Measurements from ENCODE around the gene ACSS3.
"Not testable (repeated sequence)": the region's sequence is repeated elsewhere in the genome, so short reads cannot be mapped to it uniquely, and the experiment has no call there.

Gene ACSS3

DNA sequence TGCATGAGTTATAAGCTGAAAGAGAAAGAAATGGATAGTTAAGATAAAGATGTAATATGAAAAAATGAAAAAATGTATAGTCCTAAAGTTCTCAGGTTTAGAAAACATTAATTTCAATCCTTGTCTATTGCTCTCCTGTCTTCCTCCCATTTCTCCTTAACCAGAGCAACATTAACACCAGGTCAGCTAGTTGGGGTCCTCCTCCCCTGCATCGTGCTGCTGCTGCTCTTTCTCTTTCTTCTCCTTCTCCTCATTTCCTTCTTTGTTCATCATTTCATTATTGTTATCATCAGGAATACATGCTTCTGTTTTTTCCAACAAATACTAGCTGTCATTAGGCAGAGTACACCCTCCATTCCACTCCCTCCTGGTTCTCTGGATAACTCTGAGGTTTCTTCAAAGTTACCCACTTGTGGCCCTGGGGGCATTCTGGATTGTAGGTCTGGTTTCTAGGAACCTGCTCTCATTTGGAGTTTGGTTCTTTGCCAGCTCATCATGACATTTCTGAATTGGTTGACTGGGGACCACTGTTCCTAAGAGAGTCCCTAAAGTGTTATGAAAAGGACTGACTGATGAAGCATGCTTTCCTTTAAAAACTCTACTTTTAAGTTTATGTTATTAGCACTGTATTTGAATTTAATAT lies 17.0 kb downstream of the ACSS3 start:
- no peak for DNase-seq (ENCODE audit: low spot score)

DNA sequence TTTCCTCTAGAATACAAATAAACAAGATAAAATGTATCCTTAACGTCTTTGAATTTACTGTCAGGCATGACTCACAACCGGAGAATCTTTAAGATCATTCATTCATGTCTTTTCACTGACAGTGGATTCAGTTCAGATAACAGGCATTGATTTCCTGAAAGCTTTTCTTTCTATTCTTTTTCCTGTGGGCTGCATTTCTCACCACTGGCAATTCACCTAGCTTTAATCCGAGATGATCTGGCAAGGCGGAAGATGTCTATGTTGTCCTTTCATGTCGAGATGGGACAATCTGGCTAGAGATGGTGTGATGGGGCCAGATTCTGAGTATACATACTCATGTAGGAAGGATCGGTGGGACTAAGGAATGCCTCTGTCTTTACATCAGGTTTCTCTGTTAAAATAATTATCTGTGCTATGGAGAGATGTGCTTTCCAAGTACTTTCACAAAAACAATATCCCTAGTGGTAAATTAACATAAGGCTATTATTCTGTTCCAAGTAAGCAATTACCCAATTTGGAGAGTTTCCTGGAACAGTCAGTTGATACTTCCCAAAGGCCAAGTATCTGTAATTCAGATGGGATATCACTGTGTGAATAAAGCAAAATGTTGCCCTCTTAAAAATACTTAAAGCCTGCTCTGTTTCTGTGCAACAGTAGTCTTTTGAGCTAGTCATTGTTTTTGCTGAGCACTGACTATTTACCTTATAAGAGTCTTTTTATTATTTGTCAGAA lies 17.8 kb downstream of the ACSS3 start:
- no peak for DNase-seq (ENCODE audit: low spot score)

DNA sequence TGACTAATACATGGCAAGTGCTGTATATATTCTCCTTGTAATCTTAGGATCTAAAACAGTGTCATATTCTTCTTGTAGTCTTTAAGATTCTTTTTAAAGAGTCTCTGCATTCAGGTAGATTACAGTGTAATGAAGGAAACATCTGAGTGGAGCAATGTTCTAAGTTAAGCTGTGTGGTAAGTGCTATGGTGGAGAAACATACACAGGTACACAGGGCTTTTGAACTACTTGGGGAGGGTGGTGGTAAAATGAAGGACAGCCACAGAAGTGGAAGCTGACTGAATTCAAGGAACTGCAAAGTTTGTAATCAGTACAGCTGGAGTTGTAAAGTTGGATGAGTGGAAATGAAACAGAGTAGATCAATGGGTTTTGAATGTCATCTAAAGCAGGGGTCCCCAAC lies 27.8 kb downstream of the ACSS3 start:
- DNase-seq (ENCODE audit: low spot score): no peak

DNA sequence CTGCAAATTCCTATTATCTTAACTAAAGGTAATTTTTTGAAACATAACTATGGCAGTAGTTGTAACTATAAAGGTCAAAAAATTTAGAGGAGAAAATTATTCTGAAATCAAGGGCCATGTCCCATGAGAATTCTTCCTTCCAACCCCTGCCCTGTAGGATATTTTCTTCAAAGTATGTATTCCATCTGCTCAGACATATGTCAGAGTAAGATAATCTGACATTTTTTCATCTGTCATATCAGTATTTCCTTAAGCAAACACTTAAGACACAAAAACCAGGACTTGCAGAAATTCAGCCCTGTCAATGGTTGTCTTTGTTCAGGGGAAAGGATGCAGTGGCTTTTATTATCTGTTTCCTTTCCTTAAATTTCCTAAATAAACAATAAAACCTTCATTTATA lies 36.3 kb downstream of the ACSS3 start:
- DNase-seq (ENCODE audit: low spot score): no peak

DNA sequence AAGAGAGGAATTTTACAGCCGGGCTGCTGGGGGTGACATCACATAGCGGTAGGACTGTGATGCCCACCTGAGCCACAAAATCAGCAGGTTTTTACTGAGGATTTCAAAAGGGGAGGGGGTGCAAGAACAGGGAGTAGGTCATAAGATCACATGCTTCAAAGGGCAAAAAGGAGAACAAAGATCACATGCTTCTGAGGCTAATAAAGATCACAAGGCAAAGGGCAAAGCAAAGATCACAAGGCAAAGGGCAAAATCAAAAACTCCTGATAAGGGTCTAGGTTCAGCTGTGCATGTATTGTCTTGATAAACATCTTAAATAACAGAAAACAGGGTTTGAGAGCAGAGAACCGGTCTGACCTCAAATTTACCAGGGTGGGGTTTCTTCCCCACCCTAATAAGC lies 41.2 kb downstream of the ACSS3 start:
- not testable (repeated sequence) for DNase-seq (ENCODE audit: low spot score)

DNA sequence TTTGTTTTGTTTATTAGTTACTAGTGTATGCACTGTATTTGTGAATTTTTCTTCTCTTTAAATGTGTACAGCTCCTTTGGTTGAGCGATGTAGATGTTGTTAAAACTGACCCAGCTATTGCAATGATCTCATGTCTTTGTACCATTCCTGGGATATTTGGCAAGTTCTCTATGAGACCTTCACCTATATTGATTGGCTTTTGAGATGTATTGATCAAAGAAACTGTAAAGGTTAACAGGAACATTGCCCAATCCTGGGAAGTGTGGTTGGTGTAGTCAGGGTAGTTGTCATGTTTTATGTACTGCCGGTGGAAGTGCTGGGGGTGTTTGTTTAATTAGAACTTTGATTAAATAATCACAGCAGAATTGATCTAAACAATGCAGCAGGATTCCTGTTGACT lies 43.1 kb downstream of the ACSS3 start:
- DNase-seq (ENCODE audit: low spot score): no peak

DNA sequence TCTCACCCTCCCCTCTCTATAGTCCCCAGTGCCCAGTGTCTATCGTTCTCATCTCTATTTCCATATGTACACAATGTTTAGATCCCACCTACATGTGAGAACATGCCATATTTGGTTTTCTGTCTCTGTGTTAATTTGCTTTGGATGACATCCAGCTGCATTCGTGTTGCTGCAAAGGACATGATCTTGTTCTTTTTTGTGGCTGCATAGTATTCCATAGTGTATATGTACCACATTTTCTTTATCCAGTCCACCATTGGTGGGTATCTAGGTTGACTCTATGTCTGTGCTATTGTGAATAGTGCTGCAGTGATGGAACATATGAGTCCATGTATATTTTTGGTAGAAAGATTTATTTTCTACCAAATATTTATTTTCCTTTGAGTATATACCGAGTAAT lies 45.7 kb downstream of the ACSS3 start:
- DNase-seq (ENCODE audit: low spot score): no peak

DNA sequence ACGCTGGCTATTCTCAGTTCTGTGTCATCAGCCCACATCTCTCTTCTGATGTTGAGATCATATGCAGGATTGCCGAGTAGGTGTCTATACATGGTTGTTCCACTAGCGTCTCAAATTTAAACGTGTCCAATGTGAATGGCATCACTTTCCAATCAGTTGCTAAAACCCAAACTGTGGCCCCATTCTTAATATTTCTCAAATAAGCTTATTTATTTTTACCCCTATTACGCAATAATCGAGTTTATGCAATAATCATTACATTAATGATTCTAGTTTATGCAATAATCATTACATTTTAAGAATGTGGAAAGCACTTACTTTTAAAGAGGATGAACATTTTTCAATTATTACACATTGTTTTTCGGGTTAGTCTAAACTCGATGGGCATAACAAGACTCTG lies 47.8 kb downstream of the ACSS3 start:
- no peak for DNase-seq (ENCODE audit: low spot score)

DNA sequence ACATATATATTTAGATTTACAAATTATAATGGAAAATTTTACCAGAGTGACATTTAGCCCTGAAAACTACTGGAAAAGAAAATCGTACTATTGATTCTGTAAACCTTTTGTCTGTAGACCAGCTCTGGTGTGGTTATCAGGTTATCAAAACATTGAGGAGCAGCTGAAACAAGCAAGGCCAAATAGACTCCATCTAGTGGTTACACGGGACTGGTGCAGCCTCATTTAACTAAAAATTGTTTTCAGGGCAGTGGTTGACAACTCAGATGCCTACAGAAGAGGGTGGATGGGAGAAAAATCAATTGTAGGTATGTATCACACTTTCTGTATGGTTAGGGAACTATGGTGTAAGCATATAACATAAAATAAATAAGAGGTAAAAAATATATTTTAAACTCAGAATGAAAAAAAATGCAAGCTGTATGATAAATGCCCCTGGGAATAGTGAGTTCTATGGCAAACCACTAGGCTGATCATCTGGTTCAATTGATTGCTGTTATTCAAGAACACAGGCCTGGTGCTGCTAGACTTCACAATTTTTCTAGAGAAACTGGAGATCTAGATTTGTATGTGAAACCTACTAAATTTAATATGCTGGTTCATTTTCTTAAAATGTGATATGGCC lies 51.2 kb downstream of the ACSS3 start:
- DNase-seq (ENCODE audit: low spot score): peak; percentile 39

DNA sequence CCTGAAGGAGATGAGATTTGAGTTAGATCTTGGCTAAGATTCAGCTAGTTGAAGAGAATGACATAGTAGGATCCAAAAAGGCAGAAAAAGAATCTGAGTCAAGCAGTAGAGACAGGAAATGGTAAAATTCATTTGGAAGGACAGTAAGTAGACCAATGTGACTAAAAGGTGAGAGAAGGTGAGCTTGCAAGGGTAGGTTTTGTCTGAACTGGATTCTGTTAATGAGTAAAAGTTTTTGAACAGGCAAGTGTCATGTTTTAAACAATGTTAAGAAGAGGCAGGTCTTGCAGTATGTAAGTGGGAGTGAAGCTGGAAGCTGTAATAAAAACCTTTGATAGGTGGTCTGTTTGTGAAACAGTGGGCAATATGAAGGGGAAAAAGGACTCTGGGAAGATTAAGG lies 58.6 kb downstream of the ACSS3 start:
- DNase-seq (ENCODE audit: low spot score): no peak

DNA sequence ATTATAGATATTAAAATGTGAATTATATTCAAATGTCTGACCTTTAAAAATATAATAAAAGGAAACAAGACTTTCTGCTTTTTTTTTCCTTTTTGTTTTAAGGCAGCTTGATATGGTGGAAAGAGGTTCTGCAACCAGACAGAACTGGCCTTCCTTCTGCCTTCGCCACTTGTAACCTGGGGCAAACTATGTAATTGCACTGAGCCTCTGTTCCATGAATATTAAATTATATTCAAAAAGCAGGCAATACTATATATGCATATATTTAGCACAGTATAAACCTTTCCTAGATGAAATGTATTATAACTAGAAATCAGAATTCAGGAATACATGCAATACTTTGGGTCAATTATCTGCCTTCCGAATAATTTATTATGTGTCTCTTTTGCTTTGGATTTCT lies 59.9 kb downstream of the ACSS3 start:
- no peak for DNase-seq (ENCODE audit: low spot score)

DNA sequence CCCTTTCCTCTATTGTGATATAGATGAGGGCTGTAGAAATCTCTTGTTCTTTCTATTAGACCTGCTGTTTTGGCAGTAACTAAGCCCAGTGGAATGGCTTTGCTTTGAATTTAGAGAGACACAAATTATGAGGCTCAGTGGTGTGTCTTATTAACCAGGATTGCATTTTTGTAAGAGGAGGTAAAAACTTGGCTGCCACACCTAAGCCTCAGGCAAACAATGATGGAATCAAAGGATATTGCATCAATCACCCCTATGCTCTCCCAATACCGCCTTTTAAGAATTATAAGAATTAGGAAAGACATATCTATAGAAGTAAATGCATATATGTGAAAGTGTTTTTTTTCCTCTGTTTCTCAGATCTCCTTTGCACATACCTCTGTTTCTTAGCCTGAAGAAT lies 63.3 kb downstream of the ACSS3 start:
- no peak for DNase-seq (ENCODE audit: low spot score)

DNA sequence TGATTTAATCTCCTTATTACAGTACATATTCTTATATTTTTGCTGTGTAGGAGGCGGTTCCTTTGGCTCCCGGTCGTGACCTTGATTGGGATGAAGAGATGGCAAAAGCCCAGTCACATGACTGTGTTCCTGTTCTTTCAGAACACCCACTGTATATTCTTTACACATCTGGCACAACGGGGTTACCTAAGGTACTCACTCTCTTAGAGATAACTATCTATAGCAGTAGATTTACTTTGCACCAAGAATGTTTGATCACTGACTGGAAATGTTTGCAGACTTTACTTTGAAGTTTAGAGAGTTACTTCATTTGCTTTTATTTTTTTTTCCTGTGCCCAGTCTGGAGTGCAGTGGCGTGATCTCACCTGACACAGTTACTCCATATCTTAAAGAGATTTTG lies 65.2 kb downstream of the ACSS3 start:
- no peak for DNase-seq (ENCODE audit: low spot score)

DNA sequence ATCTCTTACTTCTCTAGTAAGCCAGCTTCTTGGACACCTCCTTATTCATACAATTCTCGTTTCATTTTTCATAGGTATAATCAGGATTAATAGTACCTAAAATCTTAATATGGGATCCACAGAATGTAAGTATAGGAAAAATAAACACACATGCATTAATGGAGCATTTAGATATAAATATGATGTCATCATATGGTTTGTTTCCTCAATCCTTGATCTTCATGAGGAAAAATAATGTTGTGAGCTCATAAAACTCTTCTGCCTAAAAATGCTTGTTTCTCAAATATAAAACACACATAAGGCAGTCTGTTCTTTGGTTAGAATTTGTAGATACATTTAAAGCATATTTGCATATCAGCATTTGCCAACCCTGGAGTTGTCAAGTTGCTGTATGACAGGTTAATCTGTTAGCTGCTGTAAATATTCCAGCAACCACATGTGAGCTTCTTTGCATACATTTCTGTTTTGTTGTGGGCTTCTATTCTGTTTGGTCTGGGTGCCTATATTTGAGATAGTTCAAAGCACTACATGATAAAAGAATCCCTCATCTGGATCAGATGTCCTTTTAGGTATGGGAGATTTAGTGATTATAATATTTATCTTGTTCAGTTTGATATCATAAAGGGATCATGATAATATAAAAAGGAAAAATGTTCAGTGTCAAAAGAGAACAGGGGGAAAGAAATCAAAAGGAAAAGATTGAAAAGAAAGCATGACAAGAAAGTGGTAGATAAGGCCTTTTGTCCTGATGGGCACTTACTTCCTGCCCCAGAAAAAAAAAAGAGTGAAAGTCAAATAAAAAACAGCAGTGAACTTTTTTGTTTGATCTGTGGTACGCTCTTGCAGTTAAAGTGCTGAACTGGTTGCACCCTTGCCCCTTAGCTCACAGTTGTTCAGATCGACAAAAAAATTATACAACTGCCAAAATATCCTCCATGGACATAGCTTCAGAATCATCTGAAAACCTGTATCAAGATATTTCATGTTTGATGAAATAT lies 68.6 kb downstream of the ACSS3 start:
- no peak for DNase-seq (ENCODE audit: low spot score)

DNA sequence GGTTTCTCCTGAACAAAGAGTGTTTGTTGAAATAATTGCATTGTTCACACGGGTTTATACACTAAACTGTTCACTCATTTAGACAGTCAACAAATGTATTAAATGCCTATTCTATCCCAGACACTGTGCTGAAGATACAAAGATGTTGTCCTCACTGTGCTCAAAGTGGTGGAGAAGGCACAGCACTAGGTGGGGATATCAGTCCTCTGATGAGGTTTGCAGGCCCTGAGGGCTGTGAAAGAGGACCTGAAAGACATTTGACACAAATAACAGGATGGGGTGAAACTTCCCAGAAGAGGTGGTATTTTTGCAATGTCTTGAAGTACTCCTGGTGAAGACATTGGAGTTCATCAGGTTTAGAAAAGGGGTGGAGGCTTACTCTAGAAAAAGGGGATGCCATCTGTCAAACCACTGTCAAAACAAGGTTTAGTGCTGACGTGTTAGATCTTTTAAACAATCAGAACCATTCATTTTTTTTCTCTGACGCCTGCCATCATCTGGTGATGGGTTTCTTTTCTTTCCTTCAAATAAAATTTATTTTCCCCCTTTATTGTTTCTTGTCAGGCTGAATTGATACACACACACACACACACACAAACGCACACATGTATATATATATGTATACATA lies 69.5 kb downstream of the ACSS3 start:
- no peak for DNase-seq (ENCODE audit: low spot score)

DNA sequence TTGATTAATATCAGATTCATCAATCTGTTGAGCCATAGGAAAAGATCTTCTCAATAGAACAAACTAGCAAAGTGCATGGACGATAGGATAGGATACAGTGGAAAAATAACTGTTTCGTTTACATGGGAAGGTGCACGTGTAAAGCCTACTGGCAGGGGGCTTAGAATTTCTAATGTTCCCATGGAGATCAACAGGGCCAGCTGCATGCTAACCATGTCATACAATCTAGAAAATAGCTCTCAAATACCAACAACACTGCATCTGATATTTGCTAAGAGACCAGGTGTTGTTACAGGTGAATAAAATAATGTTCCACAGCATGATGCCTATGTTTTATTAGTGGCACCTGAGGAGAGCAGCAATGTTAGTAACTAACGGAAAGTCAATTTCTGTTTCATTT lies 72.5 kb downstream of the ACSS3 start:
- DNase-seq (ENCODE audit: low spot score): no peak

DNA sequence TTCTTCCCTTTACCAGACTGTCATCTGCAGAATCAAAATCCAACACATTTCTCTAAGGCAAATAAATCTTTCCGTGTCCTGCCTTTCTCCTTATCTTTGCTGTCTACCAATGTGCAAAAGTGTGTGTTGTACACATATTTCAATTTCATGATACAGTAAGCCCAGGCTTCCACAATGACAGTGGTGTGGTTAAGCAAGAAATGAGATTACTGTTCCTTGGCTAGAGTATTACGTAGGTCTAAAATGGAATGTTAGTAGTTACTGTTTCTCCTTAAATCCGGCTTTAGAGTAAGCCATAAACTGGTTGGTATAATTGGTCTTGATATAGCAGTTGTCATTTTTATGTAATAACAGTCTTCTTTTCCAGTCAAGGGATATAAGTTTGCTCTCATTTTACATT lies 82.0 kb downstream of the ACSS3 start:
- no peak for DNase-seq (ENCODE audit: low spot score)

DNA sequence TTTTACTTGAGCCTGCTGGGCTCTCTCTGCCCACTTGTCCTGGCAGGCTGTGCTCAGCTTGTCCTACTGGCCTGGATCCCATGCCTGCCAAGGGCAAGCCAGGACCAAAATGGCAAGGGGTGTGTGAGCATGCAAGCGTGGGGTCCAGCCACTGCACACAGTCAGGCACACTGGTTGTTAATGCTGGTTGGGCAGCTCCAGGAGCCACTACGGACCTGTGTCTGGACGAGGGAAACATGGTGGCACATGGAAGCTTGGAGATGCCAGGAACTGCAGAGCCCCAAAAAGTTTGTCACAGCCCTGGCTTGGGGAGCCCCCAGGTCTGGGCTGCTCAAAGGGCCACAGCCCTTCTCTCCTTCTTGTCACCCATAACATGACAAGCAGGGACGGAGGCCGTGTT lies 83.8 kb downstream of the ACSS3 start:
- no peak for DNase-seq (ENCODE audit: low spot score)

DNA sequence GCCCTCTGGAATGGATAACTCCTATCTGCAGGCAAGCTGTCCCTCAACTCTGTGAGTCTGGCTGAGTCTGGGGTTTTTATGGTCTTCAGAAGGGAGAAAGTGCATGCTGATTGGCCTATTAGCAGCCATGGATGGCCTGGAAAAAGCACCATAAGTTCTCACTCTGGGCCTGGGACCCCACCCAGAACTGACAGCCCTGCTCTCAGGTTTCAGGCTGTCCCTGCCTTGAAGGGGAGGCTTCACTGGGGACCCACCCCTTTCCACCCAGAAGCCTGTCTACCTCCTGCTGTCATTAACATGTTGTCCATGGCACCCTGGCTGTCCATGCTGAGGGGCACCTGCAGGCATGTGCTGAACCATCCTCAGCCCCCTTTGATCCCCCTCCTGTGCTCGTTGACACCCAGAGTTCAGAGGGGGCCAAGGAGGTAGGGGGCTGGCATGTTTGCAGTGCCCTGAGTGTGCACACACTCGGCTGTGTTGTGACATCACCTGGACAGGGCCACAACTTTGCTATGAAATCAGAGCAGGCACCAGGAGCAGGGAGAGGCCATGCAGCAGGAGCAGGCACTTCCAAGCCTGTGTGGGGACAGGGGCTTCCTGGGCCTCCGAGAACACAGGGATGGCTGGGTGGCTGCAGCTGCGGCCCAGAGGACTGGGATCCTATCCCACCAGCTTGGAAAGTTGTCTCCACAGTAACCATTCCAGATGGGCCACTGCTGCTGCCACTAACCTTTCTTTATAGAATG lies 84.7 kb downstream of the ACSS3 start:
- no peak for DNase-seq (ENCODE audit: low spot score)

DNA sequence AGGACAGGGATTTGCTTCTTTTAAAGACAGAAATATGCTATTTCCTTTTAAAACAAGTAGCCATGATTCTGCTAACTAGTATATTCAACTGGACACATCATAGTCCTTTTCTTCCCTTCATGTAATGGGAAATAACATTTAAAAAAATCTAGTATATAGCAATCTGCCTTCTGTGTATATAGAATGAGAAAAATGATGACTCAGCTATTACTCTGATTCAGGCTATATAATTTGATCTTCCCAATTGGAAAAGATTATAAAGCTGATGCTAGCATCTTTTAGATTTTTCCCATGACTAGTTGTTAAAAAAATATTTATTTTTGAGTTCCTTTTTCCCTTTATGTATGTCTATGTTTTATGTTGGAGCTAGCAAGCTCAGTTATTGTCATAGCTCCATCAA lies 86.9 kb downstream of the ACSS3 start:
- no peak for DNase-seq (ENCODE audit: low spot score)

DNA sequence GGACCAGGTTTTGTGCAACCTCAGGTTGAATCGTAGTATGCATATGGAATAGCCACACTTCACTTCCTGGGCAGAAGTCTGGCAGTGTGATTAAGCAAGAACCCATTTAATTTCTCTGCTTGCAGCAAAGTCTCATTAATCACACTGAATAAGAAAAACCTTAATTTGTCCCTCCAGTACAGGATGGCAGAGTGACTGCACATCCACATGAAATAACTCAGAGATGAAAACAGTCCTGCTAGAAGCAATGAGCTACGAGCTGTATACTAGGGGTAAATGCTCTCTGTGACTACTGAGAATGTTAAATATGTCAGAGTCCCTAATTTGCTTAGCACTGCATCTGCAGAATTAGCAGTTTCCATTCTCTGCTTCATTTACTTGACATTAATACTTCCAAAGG lies 88.9 kb downstream of the ACSS3 start:
- no peak for DNase-seq (ENCODE audit: low spot score)

Measured in AG08396 (cell line).